ENCODE results near the gene TMEM186.

The TMEM186 gene

DNA sequence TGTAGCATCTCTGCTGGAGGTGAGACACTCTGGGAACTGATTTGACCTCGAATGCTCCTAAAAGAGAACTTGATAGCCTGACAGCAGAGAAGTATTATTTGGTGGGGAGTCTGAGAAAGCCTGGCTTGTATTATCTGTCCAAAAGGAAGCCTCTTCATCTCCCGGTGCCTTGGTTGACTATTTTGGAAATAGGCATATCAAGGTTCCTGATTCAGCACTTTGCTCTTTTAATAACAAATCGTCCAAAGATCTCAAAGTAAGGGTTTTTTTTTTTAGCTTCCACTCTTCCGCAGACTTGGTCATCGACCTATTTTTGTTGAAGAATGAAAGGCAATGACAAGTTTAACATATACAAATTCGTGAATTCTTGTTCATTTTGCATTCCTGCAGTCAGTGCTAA lies 14.8 kb downstream of the TMEM186 start:
- H3K4me3 ChIP-seq (ENCODE audit: insufficient read length, low read depth): no peak overlapping the region
- H3K4me1 ChIP-seq (ENCODE audit: insufficient read depth, insufficient read length): no peaks in the 10 kb centered on the region
- H3K36me3 ChIP-seq (ENCODE audit: insufficient read depth, insufficient read length, low read length): no peaks in the 10 kb centered on the region
- no peak for DNase-seq (ENCODE audit: low read depth, low spot score)
- no peaks in the 10 kb centered on the region for H3K27me3 ChIP-seq (ENCODE audit: insufficient read depth, insufficient read length)
- H3K9me3 ChIP-seq (ENCODE audit: insufficient read depth, low read length): no peaks in the 10 kb centered on the region
- no peak for TF ChIP-seq SUZ12 (IDR thresholded peaks at IDR 0.05; ENCODE audit: extremely low read depth, insufficient read depth, insufficient read length)
- no peak for TF ChIP-seq ZNF274 (IDR thresholded peaks at IDR 0.05; ENCODE audit: low read depth, low read length)
- TF ChIP-seq YY1 (IDR thresholded peaks at IDR 0.05; ENCODE audit: insufficient read depth, insufficient read length): no peak
- H3K9ac ChIP-seq (ENCODE audit: insufficient read length, low read depth): no peak overlapping the region

- H3K9me3 ChIP-seq (ENCODE audit: insufficient read depth, low read length): no peaks in the 10 kb centered on the region
- H3K4me1 ChIP-seq (ENCODE audit: insufficient read depth, insufficient read length): no peaks in the 10 kb centered on the region
- DNase-seq (ENCODE audit: low read depth, low spot score): no peak
- H3K36me3 ChIP-seq (ENCODE audit: insufficient read depth, insufficient read length, low read length): no peaks in the 10 kb centered on the region
- no peaks in the 10 kb centered on the region for H3K27me3 ChIP-seq (ENCODE audit: insufficient read depth, insufficient read length)
- H3K4me3 ChIP-seq (ENCODE audit: insufficient read length, low read depth): no peak overlapping the region
- TF ChIP-seq SUZ12 (IDR thresholded peaks at IDR 0.05; ENCODE audit: extremely low read depth, insufficient read depth, insufficient read length) (no peak), YY1 (IDR thresholded peaks at IDR 0.05; ENCODE audit: insufficient read depth, insufficient read length) (no peak), ZNF274 (IDR thresholded peaks at IDR 0.05; ENCODE audit: low read depth, low read length) (no peak)
- H3K9ac ChIP-seq (ENCODE audit: insufficient read length, low read depth): no peak overlapping the region
Measured at GRCh38 chr16:8781797-8782196, 15.6 kb downstream of the TMEM186 start.

GRCh38 chr16:8777217-8777616 lies 20.2 kb downstream of the TMEM186 start:
- TF ChIP-seq ZNF274 (IDR thresholded peaks at IDR 0.05; ENCODE audit: low read depth, low read length) (no peak), YY1 (IDR thresholded peaks at IDR 0.05; ENCODE audit: insufficient read depth, insufficient read length) (no peak), SUZ12 (IDR thresholded peaks at IDR 0.05; ENCODE audit: extremely low read depth, insufficient read depth, insufficient read length) (no peak)
- no peak overlapping the region for H3K9ac ChIP-seq (ENCODE audit: insufficient read length, low read depth)
- H3K36me3 ChIP-seq (ENCODE audit: insufficient read depth, insufficient read length, low read length): no peaks in the 10 kb centered on the region
- DNase-seq (ENCODE audit: low read depth, low spot score): no peak
- no peak overlapping the region for H3K4me3 ChIP-seq (ENCODE audit: insufficient read length, low read depth)
- H3K4me1 ChIP-seq (ENCODE audit: insufficient read depth, insufficient read length): peaks cover 2% of the 10 kb centered on the region
- no peaks in the 10 kb centered on the region for H3K27me3 ChIP-seq (ENCODE audit: insufficient read depth, insufficient read length)
- H3K9me3 ChIP-seq (ENCODE audit: insufficient read depth, low read length): no peaks in the 10 kb centered on the region

DNA sequence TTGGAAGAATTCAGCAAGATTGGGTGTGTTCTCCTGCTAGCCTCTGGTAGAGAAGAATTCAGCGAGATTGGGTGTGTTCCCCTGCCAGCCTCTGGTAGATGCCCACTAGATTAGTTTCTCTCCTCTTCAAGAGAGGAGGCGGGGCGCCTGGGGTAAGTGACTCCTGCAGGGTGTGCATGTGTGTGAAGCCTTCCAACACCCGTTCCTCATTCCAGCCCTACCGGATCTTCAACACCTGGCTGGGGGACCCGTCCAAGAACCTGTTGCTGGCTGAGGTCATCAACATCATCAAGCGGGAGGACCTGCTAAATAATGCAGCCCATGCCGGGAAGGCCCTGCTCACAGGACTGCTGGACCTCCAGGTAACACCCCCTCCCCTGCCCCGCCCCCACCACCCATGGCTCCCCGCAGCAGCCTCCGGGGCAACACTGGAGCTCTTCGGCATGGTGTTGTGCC lies 21.3 kb downstream of the TMEM186 start:
- TF ChIP-seq SUZ12 (IDR thresholded peaks at IDR 0.05; ENCODE audit: extremely low read depth, insufficient read depth, insufficient read length): no peak
- no peak for TF ChIP-seq ZNF274 (IDR thresholded peaks at IDR 0.05; ENCODE audit: low read depth, low read length)
- TF ChIP-seq YY1 (IDR thresholded peaks at IDR 0.05; ENCODE audit: insufficient read depth, insufficient read length): no peak
- peaks cover 2% of the 10 kb centered on the region for H3K4me1 ChIP-seq (ENCODE audit: insufficient read depth, insufficient read length)
- no peaks in the 10 kb centered on the region for H3K27me3 ChIP-seq (ENCODE audit: insufficient read depth, insufficient read length)
- H3K4me3 ChIP-seq (ENCODE audit: insufficient read length, low read depth): no peak overlapping the region
- H3K9me3 ChIP-seq (ENCODE audit: insufficient read depth, low read length): no peaks in the 10 kb centered on the region
- H3K36me3 ChIP-seq (ENCODE audit: insufficient read depth, insufficient read length, low read length): no peaks in the 10 kb centered on the region
- H3K9ac ChIP-seq (ENCODE audit: insufficient read length, low read depth): no peak overlapping the region
- DNase-seq (ENCODE audit: low read depth, low spot score): no peak

GRCh38 chr16:8775359-8775758 lies 22.1 kb downstream of the TMEM186 start:
- Histone ChIP-seq H3K36me3 (ENCODE audit: insufficient read depth, insufficient read length, low read length) (no peaks in the 10 kb centered on the region), H3K27me3 (ENCODE audit: insufficient read depth, insufficient read length) (no peaks in the 10 kb centered on the region), H3K9me3 (ENCODE audit: insufficient read depth, low read length) (no peaks in the 10 kb centered on the region), H3K9ac (ENCODE audit: insufficient read length, low read depth) (no peak overlapping the region), H3K4me1 (ENCODE audit: insufficient read depth, insufficient read length) (peaks cover 2% of the 10 kb centered on the region), H3K4me3 (ENCODE audit: insufficient read length, low read depth) (no peak overlapping the region)
- no peak for DNase-seq (ENCODE audit: low read depth, low spot score)
- TF ChIP-seq YY1 (IDR thresholded peaks at IDR 0.05; ENCODE audit: insufficient read depth, insufficient read length): no peak

- Histone ChIP-seq H3K36me3 (ENCODE audit: insufficient read depth, insufficient read length, low read length) (no peaks in the 10 kb centered on the region), H3K4me3 (ENCODE audit: insufficient read length, low read depth) (no peak overlapping the region), H3K9me3 (ENCODE audit: insufficient read depth, low read length) (no peaks in the 10 kb centered on the region), H3K27me3 (ENCODE audit: insufficient read depth, insufficient read length) (no peaks in the 10 kb centered on the region), H3K9ac (ENCODE audit: insufficient read length, low read depth) (no peak overlapping the region), H3K4me1 (ENCODE audit: insufficient read depth, insufficient read length) (peaks cover 2% of the 10 kb centered on the region)
- no peak for TF ChIP-seq ZNF274 (IDR thresholded peaks at IDR 0.05; ENCODE audit: low read depth, low read length)
- no peak for TF ChIP-seq YY1 (IDR thresholded peaks at IDR 0.05; ENCODE audit: insufficient read depth, insufficient read length)
- no peak for TF ChIP-seq SUZ12 (IDR thresholded peaks at IDR 0.05; ENCODE audit: extremely low read depth, insufficient read depth, insufficient read length)
- DNase-seq (ENCODE audit: low read depth, low spot score): no peak
Measured at GRCh38 chr16:8774208-8774607, 23.2 kb downstream of the TMEM186 start.

- H3K9ac ChIP-seq (ENCODE audit: insufficient read length, low read depth): no peak overlapping the region
- DNase-seq (ENCODE audit: low read depth, low spot score): no peak
- peaks cover 2% of the 10 kb centered on the region for H3K4me1 ChIP-seq (ENCODE audit: insufficient read depth, insufficient read length)
- H3K9me3 ChIP-seq (ENCODE audit: insufficient read depth, low read length): no peaks in the 10 kb centered on the region
- H3K27me3 ChIP-seq (ENCODE audit: insufficient read depth, insufficient read length): no peaks in the 10 kb centered on the region
- H3K36me3 ChIP-seq (ENCODE audit: insufficient read depth, insufficient read length, low read length): no peaks in the 10 kb centered on the region
- no peak overlapping the region for H3K4me3 ChIP-seq (ENCODE audit: insufficient read length, low read depth)
- TF ChIP-seq SUZ12 (IDR thresholded peaks at IDR 0.05; ENCODE audit: extremely low read depth, insufficient read depth, insufficient read length): no peak
- TF ChIP-seq ZNF274 (IDR thresholded peaks at IDR 0.05; ENCODE audit: low read depth, low read length): no peak
- no peak for TF ChIP-seq YY1 (IDR thresholded peaks at IDR 0.05; ENCODE audit: insufficient read depth, insufficient read length)
Measured at GRCh38 chr16:8773537-8773936, 23.9 kb downstream of the TMEM186 start.

GRCh38 chr16:8768692-8769091 lies 28.7 kb downstream of the TMEM186 start:
- TF ChIP-seq SUZ12 (IDR thresholded peaks at IDR 0.05; ENCODE audit: extremely low read depth, insufficient read depth, insufficient read length) (no peak), ZNF274 (IDR thresholded peaks at IDR 0.05; ENCODE audit: low read depth, low read length) (no peak), YY1 (IDR thresholded peaks at IDR 0.05; ENCODE audit: insufficient read depth, insufficient read length) (no peak)

More at GRCh38 chr16:8768692-8769091, 28.7 kb downstream of the TMEM186 start:
- DNase-seq (ENCODE audit: low read depth, low spot score): peak; percentile 71
- Histone ChIP-seq H3K9ac (ENCODE audit: insufficient read length, low read depth) (no peak overlapping the region), H3K9me3 (ENCODE audit: insufficient read depth, low read length) (no peaks in the 10 kb centered on the region), H3K36me3 (ENCODE audit: insufficient read depth, insufficient read length, low read length) (no peaks in the 10 kb centered on the region), H3K4me3 (ENCODE audit: insufficient read length, low read depth) (no peak overlapping the region), H3K27me3 (ENCODE audit: insufficient read depth, insufficient read length) (no peaks in the 10 kb centered on the region), H3K4me1 (ENCODE audit: insufficient read depth, insufficient read length) (peaks cover 3% of the 10 kb centered on the region)

All from NT2/D1 (cell line).